ENCODE results near the gene TPGS2.

TPGS2 gene

GRCh38 chr18:36809590-36810381, 19.0 kb downstream of the TPGS2 start:
- Histone ChIP-seq H3K27me3 (ENCODE audit: low read depth, low read length) (no peaks in the 10 kb centered on the region), H3K9me3 (ENCODE audit: control insufficient read depth in 1 of 2, low read length in 2 of 2) (no peaks in the 10 kb centered on the region), H3K4me1 (ENCODE audit: control insufficient read depth in 1 of 2, insufficient read depth in 2 of 2, low read length in 2 of 2) (peaks cover 0 to 4% of the 10 kb centered on the region in 2 donors), H3K4me3 (ENCODE audit: low read depth in 1 of 2, low read length in 2 of 2) (no peak overlapping the region), H3K27ac (ENCODE audit: low read length) (no peak overlapping the region), H3K36me3 (ENCODE audit: control insufficient read depth in 1 of 2, insufficient read depth in 2 of 2, low read length in 2 of 2) (peaks cover 15 to 30% of the 10 kb centered on the region in 2 donors)

- Histone ChIP-seq H3K4me3 (ENCODE audit: low read depth in 1 of 2, low read length in 2 of 2) (no peak overlapping the region), H3K9me3 (ENCODE audit: control insufficient read depth in 1 of 2, low read length in 2 of 2) (no peaks in the 10 kb centered on the region), H3K27ac (ENCODE audit: low read length) (no peak overlapping the region), H3K4me1 (ENCODE audit: control insufficient read depth in 1 of 2, insufficient read depth in 2 of 2, low read length in 2 of 2) (peaks cover 0 to 4% of the 10 kb centered on the region in 2 donors), H3K36me3 (ENCODE audit: control insufficient read depth in 1 of 2, insufficient read depth in 2 of 2, low read length in 2 of 2) (peaks cover 23 to 39% of the 10 kb centered on the region in 2 donors), H3K27me3 (ENCODE audit: low read depth, low read length) (no peaks in the 10 kb centered on the region)
Observed at GRCh38 chr18:36808681-36809080, 20.1 kb downstream of the TPGS2 start.

- no peak overlapping the region for H3K4me3 ChIP-seq (ENCODE audit: low read depth in 1 of 2, low read length in 2 of 2)
- H3K36me3 ChIP-seq (ENCODE audit: control insufficient read depth in 1 of 2, insufficient read depth in 2 of 2, low read length in 2 of 2): peaks cover 27 to 39% of the 10 kb centered on the region in 2 donors
- H3K27me3 ChIP-seq (ENCODE audit: low read depth, low read length): no peaks in the 10 kb centered on the region
- H3K4me1 ChIP-seq (ENCODE audit: control insufficient read depth in 1 of 2, insufficient read depth in 2 of 2, low read length in 2 of 2): no peaks in the 10 kb centered on the region
- no peaks in the 10 kb centered on the region for H3K9me3 ChIP-seq (ENCODE audit: control insufficient read depth in 1 of 2, low read length in 2 of 2)
- H3K27ac ChIP-seq (ENCODE audit: low read length): no peak overlapping the region
Observed at GRCh38 chr18:36805105-36805504, 23.7 kb downstream of the TPGS2 start.

DNA sequence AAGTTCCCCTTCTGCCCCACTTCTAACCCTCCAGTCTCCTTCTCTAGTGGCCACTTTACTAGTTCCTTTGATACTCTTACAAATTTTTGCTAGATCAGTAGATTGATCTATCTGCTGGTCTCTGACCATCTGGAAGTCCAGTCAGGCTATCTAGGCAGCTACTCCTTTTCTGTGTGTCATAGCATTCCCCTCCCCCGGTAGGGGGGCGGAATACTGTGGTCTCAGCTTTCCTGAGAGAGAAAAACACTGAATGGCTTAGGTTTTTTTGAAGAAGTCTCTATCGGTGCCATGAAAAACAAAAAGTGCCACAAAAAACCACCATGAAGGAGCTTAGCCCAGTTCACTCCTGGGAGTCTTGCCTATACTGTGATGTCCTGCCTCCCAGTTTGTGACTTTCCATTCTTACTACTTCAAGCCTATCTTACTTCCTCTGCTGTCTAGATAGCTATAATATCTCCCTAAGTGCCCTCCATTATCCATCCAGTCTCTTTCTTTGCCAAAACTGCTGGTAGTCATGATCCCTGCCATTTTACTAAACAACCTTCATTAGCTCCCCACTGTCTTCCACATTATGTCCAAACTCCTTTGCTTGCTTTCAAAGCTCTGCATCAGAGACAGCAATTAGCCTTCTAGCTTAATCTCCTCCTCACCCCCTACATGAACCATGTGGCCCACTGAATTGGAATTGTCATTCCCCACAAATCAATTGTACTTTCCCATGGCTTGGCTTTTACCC, 29.9 kb downstream of the TPGS2 start:
- no peak overlapping the region for H3K4me3 ChIP-seq (ENCODE audit: low read depth in 1 of 2, low read length in 2 of 2)
- H3K9me3 ChIP-seq (ENCODE audit: control insufficient read depth in 1 of 2, low read length in 2 of 2): no peaks in the 10 kb centered on the region
- H3K4me1 ChIP-seq (ENCODE audit: control insufficient read depth in 1 of 2, insufficient read depth in 2 of 2, low read length in 2 of 2): no peaks in the 10 kb centered on the region
- no peak overlapping the region for H3K27ac ChIP-seq (ENCODE audit: low read length)
- no peaks in the 10 kb centered on the region for H3K27me3 ChIP-seq (ENCODE audit: low read depth, low read length)
- peaks cover 30 to 49% of the 10 kb centered on the region in 2 donors for H3K36me3 ChIP-seq (ENCODE audit: control insufficient read depth in 1 of 2, insufficient read depth in 2 of 2, low read length in 2 of 2)

- Histone ChIP-seq H3K36me3 (ENCODE audit: control insufficient read depth in 1 of 2, insufficient read depth in 2 of 2, low read length in 2 of 2) (peaks cover 35 to 63% of the 10 kb centered on the region in 2 donors), H3K9me3 (ENCODE audit: control insufficient read depth in 1 of 2, low read length in 2 of 2) (no peaks in the 10 kb centered on the region), H3K4me1 (ENCODE audit: control insufficient read depth in 1 of 2, insufficient read depth in 2 of 2, low read length in 2 of 2) (no peaks in the 10 kb centered on the region), H3K27ac (ENCODE audit: low read length) (no peak overlapping the region), H3K27me3 (ENCODE audit: low read depth, low read length) (no peaks in the 10 kb centered on the region), H3K4me3 (ENCODE audit: low read depth in 1 of 2, low read length in 2 of 2) (no peak overlapping the region)
Observed at GRCh38 chr18:36792634-36793283, 36.0 kb downstream of the TPGS2 start.

DNA sequence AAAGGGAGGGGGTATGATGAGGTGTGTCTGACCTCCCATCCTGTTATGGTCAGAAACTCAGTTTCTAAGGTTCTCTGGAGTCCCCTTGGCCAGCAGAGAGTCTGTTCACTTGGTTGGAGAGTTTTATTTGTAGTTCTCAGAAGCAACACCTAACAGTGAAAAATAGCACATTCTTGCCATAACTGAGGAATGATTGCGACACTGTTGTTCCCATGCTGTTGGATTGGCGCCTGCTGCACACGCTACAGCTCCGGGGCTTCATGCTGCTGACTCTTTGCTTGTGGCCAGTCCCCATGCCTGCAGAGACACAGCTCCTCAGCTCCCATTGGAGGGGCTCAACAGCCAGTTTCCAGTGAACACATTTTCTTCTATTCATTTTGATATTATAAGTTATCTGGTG, 42.1 kb downstream of the TPGS2 start:
- Histone ChIP-seq H3K4me1 (ENCODE audit: control insufficient read depth in 1 of 2, insufficient read depth in 2 of 2, low read length in 2 of 2) (no peaks in the 10 kb centered on the region), H3K9me3 (ENCODE audit: control insufficient read depth in 1 of 2, low read length in 2 of 2) (no peaks in the 10 kb centered on the region), H3K36me3 (ENCODE audit: control insufficient read depth in 1 of 2, insufficient read depth in 2 of 2, low read length in 2 of 2) (peaks cover 10 to 24% of the 10 kb centered on the region in 2 donors), H3K27ac (ENCODE audit: low read length) (no peak overlapping the region), H3K4me3 (ENCODE audit: low read depth in 1 of 2, low read length in 2 of 2) (no peak overlapping the region), H3K27me3 (ENCODE audit: low read depth, low read length) (no peaks in the 10 kb centered on the region)

- Histone ChIP-seq H3K4me3 (ENCODE audit: low read depth in 1 of 2, low read length in 2 of 2) (no peak overlapping the region), H3K27me3 (ENCODE audit: low read depth, low read length) (no peaks in the 10 kb centered on the region), H3K27ac (ENCODE audit: low read length) (no peak overlapping the region), H3K36me3 (ENCODE audit: control insufficient read depth in 1 of 2, insufficient read depth in 2 of 2, low read length in 2 of 2) (peaks cover 4 to 32% of the 10 kb centered on the region in 2 donors), H3K9me3 (ENCODE audit: control insufficient read depth in 1 of 2, low read length in 2 of 2) (no peaks in the 10 kb centered on the region), H3K4me1 (ENCODE audit: control insufficient read depth in 1 of 2, insufficient read depth in 2 of 2, low read length in 2 of 2) (no peaks in the 10 kb centered on the region)
Observed at GRCh38 chr18:36783792-36784191, 45.0 kb downstream of the TPGS2 start.

- peaks cover 0 to 32% of the 10 kb centered on the region in 2 donors for H3K36me3 ChIP-seq (ENCODE audit: control insufficient read depth in 1 of 2, insufficient read depth in 2 of 2, low read length in 2 of 2)
- no peaks in the 10 kb centered on the region for H3K9me3 ChIP-seq (ENCODE audit: control insufficient read depth in 1 of 2, low read length in 2 of 2)
- no peaks in the 10 kb centered on the region for H3K4me1 ChIP-seq (ENCODE audit: control insufficient read depth in 1 of 2, insufficient read depth in 2 of 2, low read length in 2 of 2)
- H3K4me3 ChIP-seq (ENCODE audit: low read depth in 1 of 2, low read length in 2 of 2): no peak overlapping the region
- no peak overlapping the region for H3K27ac ChIP-seq (ENCODE audit: low read length)
- H3K27me3 ChIP-seq (ENCODE audit: low read depth, low read length): no peaks in the 10 kb centered on the region
Observed at GRCh38 chr18:36782710-36783109, 46.1 kb downstream of the TPGS2 start.

GRCh38 chr18:36780748-36781147, 48.1 kb downstream of the TPGS2 start:
- H3K4me3 ChIP-seq (ENCODE audit: low read depth in 1 of 2, low read length in 2 of 2): no peak overlapping the region
- peaks cover 0 to 32% of the 10 kb centered on the region in 2 donors for H3K36me3 ChIP-seq (ENCODE audit: control insufficient read depth in 1 of 2, insufficient read depth in 2 of 2, low read length in 2 of 2)
- no peak overlapping the region for H3K27ac ChIP-seq (ENCODE audit: low read length)
- H3K9me3 ChIP-seq (ENCODE audit: control insufficient read depth in 1 of 2, low read length in 2 of 2): no peaks in the 10 kb centered on the region
- no peaks in the 10 kb centered on the region for H3K4me1 ChIP-seq (ENCODE audit: control insufficient read depth in 1 of 2, insufficient read depth in 2 of 2, low read length in 2 of 2)
- H3K27me3 ChIP-seq (ENCODE audit: low read depth, low read length): no peaks in the 10 kb centered on the region

GRCh38 chr18:36777566-36777965, 51.2 kb downstream of the TPGS2 start:
- Histone ChIP-seq H3K27ac (ENCODE audit: low read length) (no peak overlapping the region), H3K9me3 (ENCODE audit: control insufficient read depth in 1 of 2, low read length in 2 of 2) (no peaks in the 10 kb centered on the region)

GRCh38 chr18:36776650-36777049, 52.2 kb downstream of the TPGS2 start:
- H3K27ac ChIP-seq (ENCODE audit: low read length): no peak overlapping the region
- peaks cover 0 to 29% of the 10 kb centered on the region in 2 donors for H3K36me3 ChIP-seq (ENCODE audit: control insufficient read depth in 1 of 2, insufficient read depth in 2 of 2, low read length in 2 of 2)
- no peaks in the 10 kb centered on the region for H3K4me1 ChIP-seq (ENCODE audit: control insufficient read depth in 1 of 2, insufficient read depth in 2 of 2, low read length in 2 of 2)
- H3K27me3 ChIP-seq (ENCODE audit: low read depth, low read length): no peaks in the 10 kb centered on the region
- no peaks in the 10 kb centered on the region for H3K9me3 ChIP-seq (ENCODE audit: control insufficient read depth in 1 of 2, low read length in 2 of 2)
- no peak overlapping the region for H3K4me3 ChIP-seq (ENCODE audit: low read depth in 1 of 2, low read length in 2 of 2)

More at GRCh38 chr18:36777566-36777965, 51.2 kb downstream of the TPGS2 start:
- Histone ChIP-seq H3K36me3 (ENCODE audit: control insufficient read depth in 1 of 2, insufficient read depth in 2 of 2, low read length in 2 of 2) (peaks cover 0 to 29% of the 10 kb centered on the region in 2 donors), H3K27me3 (ENCODE audit: low read depth, low read length) (no peaks in the 10 kb centered on the region), H3K4me3 (ENCODE audit: low read depth in 1 of 2, low read length in 2 of 2) (no peak overlapping the region), H3K4me1 (ENCODE audit: control insufficient read depth in 1 of 2, insufficient read depth in 2 of 2, low read length in 2 of 2) (no peaks in the 10 kb centered on the region)

All from muscle layer of duodenum (tissue), 2 donors.